DMS114 treated with DMSO at 0.1 percent for 48 hours (cell line): ENCODE data around the gene ASF1B.

ENCODE experiments used
- DNase-seq: peaks from one replicate; lab custom pipeline; 2025; ENCODE audit not compliant: unreplicated experiment; lab: John Stamatoyannopoulos, UW

ASF1B gene

GRCh38 chr19:14138576-14139265 lies 2.3 kb upstream of the ASF1B start:
- no peak for DNase-seq

GRCh38 chr19:14135985-14136508 lies 342 bp downstream of the ASF1B start:
- DNase-seq, result no peak

DNA sequence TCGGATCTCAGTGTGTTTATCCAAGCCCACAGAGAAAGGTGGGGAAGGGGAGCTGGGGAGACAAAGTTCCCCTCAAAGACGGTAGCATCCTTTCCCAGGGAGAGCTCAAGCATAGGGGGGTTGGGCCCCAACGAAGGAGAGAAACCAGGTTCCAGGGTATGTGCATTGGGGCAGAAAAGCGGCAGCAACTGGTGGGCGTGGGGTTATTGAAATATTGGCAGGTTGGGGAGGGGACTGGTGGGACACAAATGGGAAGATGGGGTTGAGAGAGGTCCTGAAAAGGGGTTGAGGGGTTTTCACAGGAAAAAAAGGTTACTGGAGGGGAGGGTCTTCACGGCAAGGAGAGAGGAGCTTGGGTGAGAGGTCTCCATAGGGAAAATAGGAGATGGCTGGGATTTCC lies 1.0 kb downstream of the ASF1B start:
- DNase-seq, result no peak

- DNase-seq, result no peak
These were observed 8.4 kb downstream of the ASF1B start for GRCh38 chr19:14127929-14128509.

- DNase-seq, result no peak
These were observed 9.2 kb downstream of the ASF1B start for GRCh38 chr19:14127176-14127575.

DNA sequence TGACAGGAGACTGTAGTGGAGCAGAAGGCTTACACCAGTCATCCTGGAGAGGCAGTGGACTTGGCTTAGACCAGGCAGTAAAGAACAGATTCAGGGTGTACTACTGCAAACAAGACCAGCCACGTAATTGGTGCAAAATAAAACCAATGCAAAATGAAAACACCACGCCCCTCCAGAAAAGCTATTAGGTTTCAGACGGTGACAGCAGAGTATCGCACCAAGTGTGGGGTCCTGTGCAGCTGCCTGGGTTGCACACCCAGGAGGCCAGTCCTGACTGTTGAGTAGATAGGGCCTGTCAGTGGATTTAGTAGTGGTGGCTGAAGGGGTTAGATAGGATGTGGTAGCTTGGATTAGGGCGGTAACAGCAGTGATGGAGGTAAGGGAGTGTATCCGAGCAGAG lies 13.5 kb downstream of the ASF1B start:
- no peak for DNase-seq

DNA sequence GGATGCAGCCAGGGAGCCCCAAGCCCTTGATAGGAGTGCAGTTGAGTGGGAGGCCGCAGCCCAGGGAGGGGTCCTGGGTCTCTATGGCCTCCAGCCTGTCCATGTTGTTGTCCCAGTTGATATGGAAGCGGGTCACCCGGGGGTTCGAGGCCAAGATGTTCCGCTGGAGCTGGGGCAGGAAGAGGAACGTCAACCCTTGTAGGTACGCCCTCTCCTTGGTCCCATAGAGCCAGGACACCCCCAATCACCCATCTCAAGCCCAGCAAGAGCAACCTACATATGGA lies 15.9 kb downstream of the ASF1B start:
- DNase-seq, result no peak

- DNase-seq, result no peak
These were observed 16.5 kb downstream of the ASF1B start for GRCh38 chr19:14119644-14120496.

- DNase-seq, result no peak
These were observed 17.2 kb downstream of the ASF1B start for GRCh38 chr19:14119146-14119545.

DNA sequence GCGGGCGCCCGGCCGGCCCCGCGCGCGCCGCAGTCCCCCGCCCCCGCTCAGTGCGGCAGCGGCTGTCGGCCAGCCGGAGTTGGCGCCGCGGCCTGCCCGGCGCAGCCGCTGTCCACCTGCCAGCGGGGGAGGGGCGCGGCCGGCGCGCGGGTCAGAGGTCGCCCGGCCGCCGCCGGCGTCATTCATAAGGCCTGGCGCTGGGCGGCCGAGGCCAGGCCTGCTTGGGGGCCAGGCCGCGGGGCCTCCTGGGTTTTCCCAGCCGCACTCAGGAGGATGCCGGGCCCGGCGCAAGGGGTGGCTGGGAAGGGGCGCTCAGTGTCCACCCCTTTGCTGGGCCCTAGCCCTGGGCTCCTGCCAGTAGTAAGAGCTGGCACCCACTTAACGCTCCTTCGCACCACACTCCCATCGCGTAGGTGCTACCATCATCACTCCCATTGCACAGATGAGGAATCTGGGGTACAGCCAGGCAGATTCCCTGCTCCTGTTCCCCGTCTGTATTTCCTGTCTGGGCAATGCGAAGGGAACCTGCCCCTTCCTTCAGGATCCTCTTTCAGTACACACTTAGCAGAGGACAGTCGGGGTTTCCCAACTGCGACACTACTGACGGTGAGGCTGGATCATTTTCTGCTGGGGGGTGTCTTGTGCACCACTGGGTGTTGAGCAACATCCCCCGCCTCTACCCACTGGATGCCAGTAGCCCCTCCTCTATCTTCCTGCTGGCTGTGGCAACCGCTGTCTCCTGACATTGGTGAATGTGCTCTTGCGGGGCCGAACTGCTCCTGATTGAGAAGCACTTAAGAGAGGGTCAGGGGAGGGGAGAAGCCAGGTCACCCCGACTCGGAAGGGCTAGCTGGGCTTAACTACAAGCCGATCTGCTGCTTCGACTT lies 18.0 kb downstream of the ASF1B start:
- no peak for DNase-seq

- DNase-seq, result peak; percentile 86
These were observed 18.7 kb downstream of the ASF1B start, which contains the start of gene PRKACA for GRCh38 chr19:14117668-14118164. Gene PRKACA (minus strand): TSS chr19:14117762. CDS start chr19:14117547, 215 bp downstream.

DNA sequence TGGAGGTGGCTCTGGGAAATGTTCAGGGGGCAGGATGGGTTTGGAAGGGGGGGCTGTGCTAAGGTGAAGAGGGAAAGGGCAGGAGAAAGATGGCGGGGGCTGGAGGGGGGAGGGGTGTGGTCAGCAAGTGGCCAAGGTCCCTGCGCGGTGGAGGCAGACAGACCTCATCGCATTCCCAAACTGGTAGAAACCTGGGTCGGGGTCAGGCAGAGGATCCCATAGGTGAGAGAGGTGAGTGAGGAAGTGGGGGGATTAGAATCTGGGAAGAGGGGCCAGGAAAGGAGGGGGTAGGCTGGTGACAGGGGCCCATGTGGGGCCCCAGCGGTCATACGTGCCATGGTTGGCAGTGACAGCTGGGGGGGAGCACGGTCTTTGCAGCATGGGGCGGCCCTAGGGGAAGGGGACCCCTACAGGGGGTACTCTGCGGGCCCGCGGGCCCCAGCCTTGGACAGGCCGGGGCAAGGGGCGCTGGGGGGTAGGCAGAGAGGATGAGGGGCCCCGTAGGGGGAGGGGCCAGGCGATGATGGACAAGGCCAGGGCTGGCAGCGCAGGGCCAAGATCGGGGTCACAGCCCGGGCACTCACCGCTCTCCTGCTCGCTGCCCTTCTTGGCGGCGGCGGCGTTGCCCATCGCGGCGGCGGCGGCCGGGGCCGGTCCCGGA lies 19.3 kb downstream of the ASF1B start:
- DNase-seq, result no peak

GRCh38 chr19:14116525-14116917 lies 19.9 kb downstream of the ASF1B start:
- DNase-seq, result no peak

DNA sequence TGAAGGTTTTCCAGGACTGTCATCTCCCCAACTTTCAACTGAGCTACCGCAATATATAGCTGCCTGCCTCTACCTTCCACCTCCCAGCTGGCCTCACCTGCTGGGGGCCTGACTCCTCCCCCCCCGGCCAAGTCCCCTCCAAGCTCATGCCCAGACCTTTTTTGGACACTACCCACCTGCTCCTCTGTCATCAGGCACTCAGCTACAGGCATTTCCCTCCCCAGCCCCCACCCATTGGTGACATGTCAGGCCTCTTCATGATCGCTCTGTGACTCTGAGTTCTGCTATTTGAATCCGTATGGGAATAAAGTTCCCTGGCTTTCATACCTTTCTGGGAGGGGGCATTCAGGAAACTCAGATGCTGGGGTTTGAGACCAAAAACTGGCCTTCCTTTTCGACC lies 20.6 kb downstream of the ASF1B start:
- no peak for DNase-seq

DNA sequence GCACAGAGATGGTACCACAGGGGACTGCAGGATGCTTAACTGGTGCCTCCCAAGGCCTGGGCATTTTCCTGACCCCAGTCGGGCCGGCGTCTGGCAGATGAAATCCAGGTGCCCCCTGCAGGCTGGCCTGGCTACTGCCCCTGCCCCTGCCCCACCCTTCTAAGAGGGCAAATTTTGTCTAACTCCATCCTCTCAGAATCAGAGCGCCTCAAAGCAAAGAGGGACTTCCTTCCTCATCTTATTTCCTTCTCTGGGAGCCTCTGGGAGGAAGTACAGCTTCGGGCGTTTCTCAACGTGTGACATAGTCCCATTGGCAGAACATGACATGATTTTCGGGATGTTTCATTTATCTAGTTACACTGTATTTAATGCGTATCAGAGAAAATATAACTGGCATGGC lies 21.5 kb downstream of the ASF1B start:
- no peak for DNase-seq

- DNase-seq, result no peak
These were observed 21.9 kb downstream of the ASF1B start for GRCh38 chr19:14114439-14114838.

GRCh38 chr19:14113762-14114414 lies 22.5 kb downstream of the ASF1B start:
- DNase-seq, result no peak

GRCh38 chr19:14112809-14113385 lies 23.5 kb downstream of the ASF1B start:
- no peak for DNase-seq

DNA sequence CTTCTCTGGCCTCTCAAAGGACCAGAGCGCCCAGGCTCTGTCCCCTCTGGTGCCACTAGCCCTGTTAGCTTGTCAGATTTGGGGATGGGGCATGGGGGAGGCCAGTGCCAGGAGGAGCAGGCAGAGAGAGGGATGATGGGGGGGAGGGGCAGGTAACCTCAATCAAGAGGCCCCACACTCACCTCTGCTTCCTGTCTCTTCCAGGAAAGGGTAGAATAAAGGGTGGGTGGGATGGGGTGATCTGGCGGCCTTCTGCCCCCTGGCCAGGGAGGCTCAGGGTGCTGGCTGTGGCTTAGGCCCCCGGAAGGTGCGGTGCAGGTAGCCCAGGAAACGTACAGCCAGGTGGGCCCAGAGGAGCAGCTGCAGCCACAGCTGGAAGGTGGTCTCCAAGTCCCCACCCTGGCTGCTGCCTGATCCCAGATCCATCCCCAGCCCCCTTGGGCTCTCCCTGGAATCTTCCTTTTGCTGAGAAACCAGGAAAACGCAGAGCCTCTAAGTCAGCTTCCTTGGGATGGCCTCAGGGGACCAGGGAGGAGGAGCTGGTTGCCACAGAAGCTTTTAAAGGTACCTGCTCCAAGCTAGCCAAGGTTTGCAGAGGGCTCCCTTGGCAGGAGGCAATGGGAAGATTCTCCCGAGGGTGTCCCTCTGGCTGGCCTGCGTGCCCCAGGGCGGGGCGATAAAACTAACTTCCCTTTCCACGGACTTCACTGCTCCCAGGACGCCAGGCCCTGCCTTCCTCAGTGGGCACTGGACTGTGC lies 24.2 kb downstream of the ASF1B start:
- DNase-seq, result no peak
